ENCODE data around the gene MOCS3. TPM values are rescaled to one million over a fixed set of nuclear protein-coding genes. Genes with fewer than 3 reads are reported as not detected.

MOCS3 gene
- total and polyA plus RNA-seq, 2 donors (not counting 3 experiments of a cell fraction or from before 2014, with no cell fraction given): 3.2 to 3.6 TPM

DNA sequence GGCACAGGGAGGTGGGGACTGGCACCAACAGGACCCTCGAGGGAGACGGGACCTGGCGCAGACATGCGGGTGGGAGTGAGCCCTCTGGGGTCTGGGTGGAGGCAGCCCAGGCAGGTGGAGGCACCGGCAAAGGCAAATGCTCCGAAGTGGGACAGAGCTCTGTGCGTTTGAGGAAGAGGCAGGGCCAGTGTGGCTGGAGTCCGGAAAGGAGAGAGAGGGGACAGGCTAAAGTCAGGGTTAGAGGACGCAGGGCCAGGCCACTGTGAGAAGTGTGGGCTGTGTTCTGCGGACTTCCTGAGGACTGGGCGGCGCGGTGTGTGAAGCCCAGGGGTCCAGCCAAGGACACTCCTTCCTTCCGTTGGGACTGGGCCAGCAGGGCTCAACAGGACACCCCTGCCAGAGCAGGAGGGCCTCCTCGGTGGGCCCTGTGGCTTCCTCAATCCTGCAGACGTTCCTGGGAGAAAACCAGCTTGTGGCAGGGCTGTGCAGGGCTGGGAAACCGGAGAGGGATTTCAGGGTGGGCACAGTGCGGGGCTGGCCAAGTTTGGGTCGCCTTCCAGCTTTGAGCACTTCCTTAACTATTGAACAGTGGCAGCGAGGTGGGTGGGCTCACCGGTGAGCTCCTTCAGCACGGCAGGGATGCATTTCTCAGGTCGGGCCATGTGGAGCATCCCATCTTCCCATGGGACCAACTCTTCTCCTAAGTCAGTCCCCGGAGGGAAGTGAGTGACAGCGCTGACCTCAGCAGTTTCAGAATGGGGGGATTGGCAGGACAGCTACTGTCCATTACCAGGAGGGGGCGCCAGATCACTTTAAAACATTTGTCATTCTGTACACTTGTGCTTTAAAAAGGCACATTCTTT, 22.5 kb downstream of the MOCS3 start:
- dilution Hi-C loops (cut with MboI; ENCODE audit: extremely low pct_ligation_motif_present, low sequenced_read_pairs): no loop called here
- intact Hi-C loops (cut with micrococcal nuclease): loop anchor here (1.0 kb wide), 1 partner anchor 187 kb away; no protein-coding TSS in a partner anchor
- H3K4me1 ChIP-seq (ENCODE audit: control insufficient read depth, extremely low read depth, insufficient read depth, low read length): no peaks in the 10 kb centered on the region
- FAIRE-seq: peak; percentile 83
- no peaks in the 10 kb centered on the region for H4K20me1 ChIP-seq (replicated peaks; ENCODE audit: control insufficient read depth, extremely low read depth, insufficient read depth, low read length)
- H3K9me3 ChIP-seq (replicated peaks; ENCODE audit: control insufficient read depth, insufficient read depth, low read length): no peaks in the 10 kb centered on the region
- H3K9ac ChIP-seq (replicated peaks; ENCODE audit: extremely low read depth, insufficient read depth, low read length): no peak overlapping the region
- H3K4me3 ChIP-seq (replicated peaks in 1 of 3; ENCODE audit: insufficient read depth in 1 of 3, low read depth in 1 of 3, low read length in 3 of 3): no peak overlapping the region
- H3K36me3 ChIP-seq (ENCODE audit: control insufficient read depth in 2 of 2, extremely low read depth in 1 of 2, insufficient read depth in 2 of 2, low read length in 2 of 2): no peaks in the 10 kb centered on the region
- H3K27ac ChIP-seq (ENCODE audit: insufficient read depth, low read depth, low read length): no peak overlapping the region
- BruUV-seq (replicated peaks): no TSS peak
- no peaks in the 10 kb centered on the region for H3K9me1 ChIP-seq (replicated peaks; ENCODE audit: control insufficient read depth, extremely low read depth, insufficient read depth, low read length)
- DNase-seq (ENCODE audit: low read depth, low spot score): peak; percentile 58
- TF ChIP-seq POLR2AphosphoS5 (IDR thresholded peaks at IDR 0.05; ENCODE audit: insufficient read depth, low read depth, low read length): no peak
- TF ChIP-seq, protein P1, sequence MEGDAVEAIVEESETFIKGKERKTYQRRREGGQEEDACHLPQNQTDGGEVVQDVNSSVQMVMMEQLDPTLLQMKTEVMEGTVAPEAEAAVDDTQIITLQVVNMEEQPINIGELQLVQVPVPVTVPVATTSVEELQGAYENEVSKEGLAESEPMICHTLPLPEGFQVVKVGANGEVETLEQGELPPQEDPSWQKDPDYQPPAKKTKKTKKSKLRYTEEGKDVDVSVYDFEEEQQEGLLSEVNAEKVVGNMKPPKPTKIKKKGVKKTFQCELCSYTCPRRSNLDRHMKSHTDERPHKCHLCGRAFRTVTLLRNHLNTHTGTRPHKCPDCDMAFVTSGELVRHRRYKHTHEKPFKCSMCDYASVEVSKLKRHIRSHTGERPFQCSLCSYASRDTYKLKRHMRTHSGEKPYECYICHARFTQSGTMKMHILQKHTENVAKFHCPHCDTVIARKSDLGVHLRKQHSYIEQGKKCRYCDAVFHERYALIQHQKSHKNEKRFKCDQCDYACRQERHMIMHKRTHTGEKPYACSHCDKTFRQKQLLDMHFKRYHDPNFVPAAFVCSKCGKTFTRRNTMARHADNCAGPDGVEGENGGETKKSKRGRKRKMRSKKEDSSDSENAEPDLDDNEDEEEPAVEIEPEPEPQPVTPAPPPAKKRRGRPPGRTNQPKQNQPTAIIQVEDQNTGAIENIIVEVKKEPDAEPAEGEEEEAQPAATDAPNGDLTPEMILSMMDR (IDR thresholded peaks at IDR 0.05; ENCODE audit: extremely low read depth in 1 of 2, insufficient read depth in 1 of 2, low read depth in 1 of 2, low read length in 2 of 2): peak; percentile 84 to 88
- no peak for TF ChIP-seq MYC (IDR thresholded peaks at IDR 0.05; ENCODE audit: low read depth, low read length)
- ChIA-PET POLR2A (interaction anchor here (0.5 kb wide), 1 partner anchor 478 kb away, joined by 3 read pairs; no protein-coding TSS in a partner anchor), CTCF (interaction anchor here (0.6 to 3.9 kb wide), 35 partner anchors 8 to 1170 kb away, joined by 3 to 49 read pairs (median 4); partner anchors contain the start of genes BCAS4, DPM1 and MOCS3)
- H3K4me2 ChIP-seq (ENCODE audit: insufficient read depth, low read length): no peak overlapping the region
- peaks cover 2 to 3% of the 10 kb centered on the region in 2 experiments for H3K27me3 ChIP-seq (ENCODE audit: control insufficient read depth in 2 of 2, insufficient read depth in 2 of 2, low read length in 2 of 2)
- peak overlapping the region; percentile 31 for H2AFZ ChIP-seq (ENCODE audit: low read depth, low read length)
- H3K79me2 ChIP-seq (ENCODE audit: control insufficient read depth, insufficient read depth, low read length): no peaks in the 10 kb centered on the region
